Endothelial cell of umbilical vein (primary cell): Measurements from ENCODE around the gene USP12. TPM values are rescaled to one million over a fixed set of nuclear protein-coding genes. Genes with fewer than 3 reads are reported as not detected.

Experiments used
- BruUV-seq: library from RNA; stranded (reverse); fragments of 400-500 nt; replicated peaks from 2 replicates; lab custom pipeline; 2021; lab: Mats Ljungman, UMichigan
- CTCF ChIA-PET: fragments of 300-600, 350-600 bp; sonication (Branson Sonifier 250); formaldehyde crosslinking; loops from one replicate; lab custom pipeline; 2021; ENCODE audit warnings: antibody characterized with exemption, inconsistent platforms; lab: Charles Lee
- POLR2A ChIA-PET: fragments of 300-600, 350-600 bp; sonication (Branson Sonifier 250); formaldehyde crosslinking; loops from one replicate; lab custom pipeline; 2021; ENCODE audit warnings: antibody characterized with exemption, inconsistent platforms; lab: Charles Lee
- DNase-seq: peaks from one replicate; pipeline ENCODE4 v3.0.0-alpha.2; 2011; ENCODE audit warnings: low read depth, low spot score
- FAIRE-seq: peaks from 2 replicates; lab custom pipeline; 2011; peaks lifted over from hg19 to GRCh38; lab: Jason Lieb, UNC
- H2AFZ ChIP-seq: 2 replicates; pipeline ENCODE4 v1.6.0; 2012; ENCODE audit warnings: low read depth, low read length, control low read depth, inconsistent platforms
- H3K27ac ChIP-seq: 2 replicates; pipeline ENCODE4 v1.5.1; 2011; ENCODE audit warnings: low read depth, mild to moderate bottlenecking, control low read depth, low read length, moderate library complexity; ENCODE audit not compliant: insufficient read depth
- H3K27me3 ChIP-seq, 2 experiments: 2 replicates each; pipeline versions ENCODE4 v1.6.0 to v1.6.1; 2011; ENCODE audit warnings: low read length in 2 of 2, mixed read lengths in 1 of 2; ENCODE audit not compliant: control insufficient read depth in 2 of 2, insufficient read depth in 2 of 2
- H3K36me3 ChIP-seq, 2 experiments: 2 replicates in 1 of 2; 3 replicates in 1 of 2; pipeline ENCODE4 v1.5.1; 2011; ENCODE audit warnings: low read length in 2 of 2, mild to moderate bottlenecking in 1 of 2, moderate library complexity in 1 of 2; ENCODE audit not compliant: control insufficient read depth in 2 of 2, insufficient read depth in 2 of 2; ENCODE audit errors: extremely low read depth in 1 of 2
- H3K4me1 ChIP-seq: 3 replicates; pipeline ENCODE4 v1.5.1; 2011; ENCODE audit warnings: mild to moderate bottlenecking, low read length; ENCODE audit not compliant: control insufficient read depth, insufficient read depth; ENCODE audit errors: extremely low read depth
- H3K4me2 ChIP-seq: 2 replicates; pipeline ENCODE4 v1.6.1; 2011; ENCODE audit warnings: low read length, control low read depth, mixed read lengths; ENCODE audit not compliant: insufficient read depth
- H3K4me3 ChIP-seq, 3 experiments: fragments of 200-600 bp in 1 of 3; sonication (generic), shearing (Covaris generic) in 1 of 3; replicated peaks in 1 of 3; 2 replicates each; pipeline ENCODE4 v1.5.1; 2011 to 2016; ENCODE audit warnings: control low read depth in 3 of 3, low read length in 3 of 3, mild to moderate bottlenecking in 2 of 3, inconsistent platforms in 1 of 3, low read depth in 1 of 3, moderate library complexity in 1 of 3; ENCODE audit not compliant: insufficient read depth in 1 of 3
- H3K79me2 ChIP-seq: 2 replicates; pipeline ENCODE4 v1.6.0; 2012; ENCODE audit warnings: low read length, inconsistent platforms; ENCODE audit not compliant: control insufficient read depth, insufficient read depth
- H3K9ac ChIP-seq: replicated peaks from 2 replicates; pipeline ENCODE3; 2011; ENCODE audit warnings: low read length, control low read depth; ENCODE audit not compliant: insufficient read depth; ENCODE audit errors: extremely low read depth
- H3K9me1 ChIP-seq: replicated peaks from 3 replicates; pipeline ENCODE4 v1.6.0; 2011; ENCODE audit warnings: mild to moderate bottlenecking, low read length; ENCODE audit not compliant: control insufficient read depth, insufficient read depth; ENCODE audit errors: extremely low read depth
- H3K9me3 ChIP-seq: replicated peaks from 2 replicates; pipeline ENCODE4 v1.5.1; 2012; ENCODE audit warnings: low read length, inconsistent platforms; ENCODE audit not compliant: control insufficient read depth, insufficient read depth
- H4K20me1 ChIP-seq: replicated peaks from 2 replicates; pipeline ENCODE3; 2011; ENCODE audit warnings: mild to moderate bottlenecking, low read length; ENCODE audit not compliant: control insufficient read depth, insufficient read depth; ENCODE audit errors: extremely low read depth
- CTCF ChIP-seq, 2 donors: IDR thresholded peaks; 1 replicate in 1 of 2; 2 replicates in 1 of 2; pipeline ENCODE4 v1.5.1; 2011; ENCODE audit warnings: low read length in 2 of 2, mild to moderate bottlenecking in 2 of 2, moderate library complexity in 2 of 2, control low read depth in 1 of 2, inconsistent platforms in 1 of 2, low read depth in 1 of 2; ENCODE audit not compliant: insufficient read depth in 1 of 2; ENCODE audit errors: extremely low read depth in 1 of 2
- EZH2 ChIP-seq: IDR thresholded peaks from 2 replicates; pipeline ENCODE4 v1.6.1; 2012; ENCODE audit warnings: borderline replicate concordance, low read depth, mild to moderate bottlenecking, moderate library complexity, low read length, inconsistent platforms; ENCODE audit not compliant: severe bottlenecking
- FOS ChIP-seq: IDR thresholded peaks from 2 replicates; pipeline ENCODE4 v1.6.1; 2011; ENCODE audit warnings: mild to moderate bottlenecking, low read length, moderate library complexity, borderline replicate concordance; ENCODE audit not compliant: insufficient read depth
- GATA2 ChIP-seq: IDR thresholded peaks from 2 replicates; pipeline ENCODE4 v1.7.0; 2011; ENCODE audit warnings: low read depth, mild to moderate bottlenecking, moderate library complexity, mixed read lengths, low read length; ENCODE audit not compliant: insufficient read length, insufficient read depth
- JUN ChIP-seq: IDR thresholded peaks from 2 replicates; pipeline ENCODE4 v1.6.1; 2011; ENCODE audit warnings: borderline replicate concordance, low read depth; ENCODE audit not compliant: insufficient read length, insufficient read depth
- MAX ChIP-seq: IDR thresholded peaks from 2 replicates; pipeline ENCODE4 v1.6.1; 2011; ENCODE audit not compliant: insufficient read depth, insufficient read length
- MYC ChIP-seq: IDR thresholded peaks from one replicate; pipeline ENCODE4 v1.6.1; 2011; ENCODE audit warnings: mild to moderate bottlenecking, low read depth, low read length
- POLR2A ChIP-seq: IDR thresholded peaks from 2 replicates; pipeline ENCODE4 v1.6.1; 2012; ENCODE audit warnings: low read depth, mild to moderate bottlenecking, control low read depth, low read length
- POLR2AphosphoS5 ChIP-seq: IDR thresholded peaks from 2 replicates; pipeline ENCODE4 v1.6.1; 2012; ENCODE audit warnings: low read depth, mild to moderate bottlenecking, control low read depth, low read length, moderate library complexity; ENCODE audit not compliant: insufficient read depth
- dilution Hi-C: fragments of 300-500 bp; cut with MboI; formaldehyde crosslinking; loops from one replicate; pipeline ENCODE4 v1.15.0; 2019; ENCODE audit warnings: low sequenced_read_pairs; ENCODE audit not compliant: extremely low pct_ligation_motif_present
- intact Hi-C: fragments of 100-400 bp; cut with micrococcal nuclease; formaldehyde crosslinking; loops from one replicate; pipeline ENCODE4 v1.10.0; 2022
- polyA plus RNA-seq, 4 experiments: library from polyadenylated mRNA; depleted of rRNA in 3 of 4; stranded (reverse) in 3 of 4; unstranded in 1 of 4; fragments of >200 nt; gene quantifications; 2 replicates each; pipeline versions ENCODE4 v1.2.1 to v1.2.3, GENCODE V29; 2011 to 2012; ENCODE audit warnings: missing spikeins in 1 of 4
- total RNA-seq: library from RNA; stranded (reverse); gene quantifications from 2 replicates; pipeline ENCODE4 v1.2.3, GENCODE V29; 2021

USP12 gene
- total and polyA plus RNA-seq, 2 donors (not counting 3 experiments of a cell fraction or from before 2014, with no cell fraction given): 6.2 to 33.4 TPM

GRCh38 chr13:27170221-27170515 is 1.4 kb downstream of the USP12 start:
- Histone ChIP-seq H3K79me2 (peaks cover 59% of the 10 kb centered on the region), H3K9me1 (no peaks in the 10 kb centered on the region), H3K9ac (peak overlapping the region; percentile 94), H2AFZ (no peak overlapping the region), H3K27me3 (no peaks in the 10 kb centered on the region), H3K27ac (peak overlapping the region; percentile 90), H3K4me3 (peak overlapping the region; percentile 74 to 98 (median 95)), H4K20me1 (peaks cover 30% of the 10 kb centered on the region), H3K4me2 (peak overlapping the region; percentile 100), H3K4me1 (peaks cover 38% of the 10 kb centered on the region), H3K36me3 (no peaks in the 10 kb centered on the region), H3K9me3 (no peaks in the 10 kb centered on the region)
- dilution Hi-C loops: no loop called here
- BruUV-seq: no TSS peak
- CTCF ChIA-PET: interaction anchor here (0.7 to 2.2 kb wide), 10 partner anchors 9 to 185 kb away, joined by 3 to 9 read pairs (median 4); partner anchors contain the start of gene RASL11A
- no peak for TF ChIP-seq POLR2A
- TF ChIP-seq MYC: no peak
- no peak for TF ChIP-seq CTCF (IDR thresholded peaks at IDR 0.05; ENCODE audit: extremely low read depth in 1 of 2, insufficient read depth in 1 of 2, low read depth in 1 of 2, low read length in 2 of 2)
- TF ChIP-seq POLR2AphosphoS5: no peak
- no peak for TF ChIP-seq EZH2
- no peak for TF ChIP-seq MAX
- TF ChIP-seq JUN: peak; percentile 58
- TF ChIP-seq FOS: peak; percentile 63
- TF ChIP-seq GATA2: no peak
- no peak for FAIRE-seq
- POLR2A ChIA-PET: interaction anchor here (1.1 kb wide), 1 partner anchor 25 kb away, joined by 4 read pairs; no protein-coding TSS in a partner anchor
- DNase-seq: no peak
- intact Hi-C loops: loop anchor here (1.0 kb wide), 1 partner anchor 185 kb away; no protein-coding TSS in a partner anchor
